Fibroblast of lung (primary cell): ENCODE results near the gene MARCHF2. TPM values are rescaled to one million over a fixed set of nuclear protein-coding genes. Genes with fewer than 3 reads are reported as not detected.

Experiments
- DNase-seq, 2 donors: peaks; one replicate each; pipeline versions ENCODE4 v3.0.0 to v3.0.0-alpha.2; 2010; ENCODE audit warnings: low read depth in 2 of 2
- H2AFZ ChIP-seq: 2 replicates; pipeline ENCODE4 v1.5.1; 2012; ENCODE audit warnings: low read length, control low read depth, inconsistent platforms
- H3K27ac ChIP-seq: 2 replicates; pipeline ENCODE4 v1.5.1; 2011; ENCODE audit warnings: low read length, control low read depth; ENCODE audit not compliant: insufficient read depth
- H3K27me3 ChIP-seq: 2 replicates; pipeline ENCODE4 v1.5.1; 2011; ENCODE audit warnings: mild to moderate bottlenecking, low read length; ENCODE audit not compliant: control insufficient read depth, insufficient read depth
- H3K36me3 ChIP-seq: 2 replicates; pipeline ENCODE4 v1.5.1; 2011; ENCODE audit warnings: low read length; ENCODE audit not compliant: control insufficient read depth, insufficient read depth
- H3K4me1 ChIP-seq: 2 replicates; pipeline ENCODE4 v1.5.1; 2011; ENCODE audit warnings: low read length; ENCODE audit not compliant: control insufficient read depth, insufficient read depth; ENCODE audit errors: extremely low read depth
- H3K4me2 ChIP-seq: 2 replicates; pipeline ENCODE4 v1.5.1; 2011; ENCODE audit warnings: low read length, control low read depth; ENCODE audit not compliant: insufficient read depth; ENCODE audit errors: extremely low read depth
- H3K4me3 ChIP-seq, 4 experiments: fragments of 200-600 bp in 1 of 4; sonication (generic) in 1 of 4; replicated peaks in 1 of 4; 2 replicates each; pipeline ENCODE4 v1.5.1; 2011 to 2016; ENCODE audit warnings: low read length in 4 of 4, low read depth in 3 of 4, mild to moderate bottlenecking in 3 of 4, control low read depth in 2 of 4, inconsistent platforms in 1 of 4, mixed read lengths in 1 of 4; ENCODE audit not compliant: insufficient read depth in 1 of 4; ENCODE audit errors: control extremely low read depth in 1 of 4
- H3K79me2 ChIP-seq: 2 replicates; pipeline ENCODE4 v1.5.1; 2012; ENCODE audit warnings: mild to moderate bottlenecking, low read length, inconsistent platforms; ENCODE audit not compliant: control insufficient read depth, insufficient read depth
- H3K9ac ChIP-seq: 2 replicates; pipeline ENCODE4 v1.5.1; 2011; ENCODE audit warnings: mild to moderate bottlenecking, low read length, control low read depth; ENCODE audit not compliant: insufficient read depth
- H3K9me3 ChIP-seq: 2 replicates; pipeline ENCODE4 v1.5.1; 2012; ENCODE audit warnings: low read depth, low read length; ENCODE audit not compliant: control insufficient read depth, insufficient read depth
- H4K20me1 ChIP-seq: 2 replicates; pipeline ENCODE4 v1.5.1; 2011; ENCODE audit warnings: low read length; ENCODE audit not compliant: control insufficient read depth, insufficient read depth; ENCODE audit errors: extremely low read depth
- CTCF ChIP-seq, 2 donors: IDR thresholded peaks in 1 of 2; conservative IDR thresholded peaks in 1 of 2; 1 replicate in 1 of 2; 2 replicates in 1 of 2; pipeline ENCODE4 v1.5.1; 2011 to 2012; ENCODE audit warnings: low read length in 2 of 2, control low read depth in 1 of 2, inconsistent platforms in 1 of 2, low read depth in 1 of 2, mild to moderate bottlenecking in 1 of 2
- EZH2 ChIP-seq: IDR thresholded peaks from 2 replicates; pipeline ENCODE4 v1.5.1; 2012; ENCODE audit warnings: low read length, control low read depth, mild to moderate bottlenecking; ENCODE audit errors: missing control alignments
- polyA plus RNA-seq, 2 donors: library from polyadenylated mRNA; depleted of rRNA in 1 of 2; stranded (reverse) in 1 of 2; unstranded in 1 of 2; fragments of >200 nt; gene quantifications; 2 replicates each; pipeline ENCODE4 v1.2.1, GENCODE V29; 2011 to 2012; ENCODE audit warnings: missing spikeins in 1 of 2
- total RNA-seq: library from RNA; depleted of rRNA; stranded (reverse); fragments of >200 nt; gene quantifications from 2 replicates; pipeline ENCODE4 v1.2.1, GENCODE V29; 2014

MARCHF2 gene
- total and polyA plus RNA-seq, 2 donors (not counting 1 experiment from before 2014, with no cell fraction given): 16.8 to 90.8 TPM

- Histone ChIP-seq H4K20me1 (no peaks in the 10 kb centered on the region), H3K79me2 (peaks cover 35% of the 10 kb centered on the region), H3K9ac (no peak overlapping the region), H3K9me3 (no peaks in the 10 kb centered on the region), H3K4me1 (peaks cover 8% of the 10 kb centered on the region), H3K4me3 (no peak overlapping the region), H3K4me2 (no peak overlapping the region), H2AFZ (no peak overlapping the region), H3K27ac (no peak overlapping the region), H3K27me3 (no peaks in the 10 kb centered on the region), H3K36me3 (no peaks in the 10 kb centered on the region)
- TF ChIP-seq CTCF (conservative IDR thresholded peaks at IDR 0.05 in 1 of 2, IDR thresholded peaks at IDR 0.05 in 1 of 2; ENCODE audit: low read depth in 1 of 2, low read length in 2 of 2): no peak
- TF ChIP-seq EZH2: no peak
- DNase-seq: no peak
These were observed 19.8 kb upstream of the MARCHF2 start for GRCh38 chr19:8393192-8393870.

- Histone ChIP-seq H3K4me1 (peaks cover 8% of the 10 kb centered on the region), H3K27me3 (no peaks in the 10 kb centered on the region), H3K4me2 (no peak overlapping the region), H3K9me3 (no peaks in the 10 kb centered on the region), H2AFZ (no peak overlapping the region), H3K9ac (no peak overlapping the region), H3K4me3 (no peak overlapping the region), H3K79me2 (peaks cover 35% of the 10 kb centered on the region), H3K27ac (no peak overlapping the region), H3K36me3 (no peaks in the 10 kb centered on the region), H4K20me1 (no peaks in the 10 kb centered on the region)
- DNase-seq: no peak
- TF ChIP-seq CTCF (conservative IDR thresholded peaks at IDR 0.05 in 1 of 2, IDR thresholded peaks at IDR 0.05 in 1 of 2; ENCODE audit: low read depth in 1 of 2, low read length in 2 of 2) (no peak), EZH2 (no peak)
These were observed 19.2 kb upstream of the MARCHF2 start for GRCh38 chr19:8393871-8394250.

GRCh38 chr19:8395621-8396082 lies 17.5 kb upstream of the MARCHF2 start:
- H3K27ac ChIP-seq: no peak overlapping the region
- H4K20me1 ChIP-seq: no peaks in the 10 kb centered on the region
- no peaks in the 10 kb centered on the region for H3K27me3 ChIP-seq
- no peak overlapping the region for H3K4me3 ChIP-seq
- no peaks in the 10 kb centered on the region for H3K9me3 ChIP-seq
- no peak overlapping the region for H2AFZ ChIP-seq
- H3K4me1 ChIP-seq: peaks cover 8% of the 10 kb centered on the region
- H3K9ac ChIP-seq: no peak overlapping the region
- no peak overlapping the region for H3K4me2 ChIP-seq
- H3K79me2 ChIP-seq: peaks cover 35% of the 10 kb centered on the region
- peaks cover 1% of the 10 kb centered on the region for H3K36me3 ChIP-seq
- TF ChIP-seq EZH2 (no peak), CTCF (conservative IDR thresholded peaks at IDR 0.05 in 1 of 2, IDR thresholded peaks at IDR 0.05 in 1 of 2; ENCODE audit: low read depth in 1 of 2, low read length in 2 of 2) (no peak)
- no peak for DNase-seq
